SKM-1 treated with dmso at 0.1 percent for 144 hours (cell line): ENCODE measurements around the gene OPA3.

Experiments
- DNase-seq: peaks from one replicate; lab custom pipeline; 2025; ENCODE audit not compliant: unreplicated experiment; lab: John Stamatoyannopoulos, UW

OPA3 gene

DNA sequence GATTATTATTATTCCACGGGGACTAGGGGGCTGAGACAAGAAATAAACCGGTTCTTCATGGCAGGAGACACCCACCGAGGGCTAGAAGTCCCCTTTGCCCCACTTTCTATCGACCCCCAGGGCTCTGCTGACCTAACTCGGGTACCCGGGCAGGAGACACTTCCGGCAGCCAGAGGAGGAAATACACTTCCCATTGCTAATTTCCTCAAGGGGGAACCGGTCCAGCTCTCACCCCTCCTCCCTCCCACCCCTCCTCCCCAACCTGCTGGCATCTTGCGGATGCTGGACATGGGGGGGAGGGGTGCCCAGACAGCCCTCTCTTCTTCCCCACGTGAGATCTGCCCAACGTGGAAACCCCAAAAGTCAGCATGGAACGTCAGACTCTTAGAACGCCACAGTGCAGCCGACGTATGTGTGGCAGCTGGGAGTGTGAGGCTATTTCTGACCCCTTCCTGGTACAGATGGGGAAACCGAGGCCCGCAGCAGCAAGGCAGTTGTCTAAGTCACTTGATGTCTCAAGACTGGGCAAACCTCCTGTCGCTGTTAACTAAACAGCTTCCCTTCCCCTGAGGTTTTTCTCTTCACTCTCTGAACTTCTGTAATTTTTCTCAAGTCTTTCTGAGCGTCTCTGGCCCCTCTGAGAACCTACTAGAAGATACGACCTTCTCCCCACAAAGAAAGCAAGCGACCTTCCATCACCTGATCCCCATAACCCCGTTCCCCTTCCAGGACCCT is 13.8 kb upstream of the OPA3 start:
- DNase-seq, result no peak

DNA sequence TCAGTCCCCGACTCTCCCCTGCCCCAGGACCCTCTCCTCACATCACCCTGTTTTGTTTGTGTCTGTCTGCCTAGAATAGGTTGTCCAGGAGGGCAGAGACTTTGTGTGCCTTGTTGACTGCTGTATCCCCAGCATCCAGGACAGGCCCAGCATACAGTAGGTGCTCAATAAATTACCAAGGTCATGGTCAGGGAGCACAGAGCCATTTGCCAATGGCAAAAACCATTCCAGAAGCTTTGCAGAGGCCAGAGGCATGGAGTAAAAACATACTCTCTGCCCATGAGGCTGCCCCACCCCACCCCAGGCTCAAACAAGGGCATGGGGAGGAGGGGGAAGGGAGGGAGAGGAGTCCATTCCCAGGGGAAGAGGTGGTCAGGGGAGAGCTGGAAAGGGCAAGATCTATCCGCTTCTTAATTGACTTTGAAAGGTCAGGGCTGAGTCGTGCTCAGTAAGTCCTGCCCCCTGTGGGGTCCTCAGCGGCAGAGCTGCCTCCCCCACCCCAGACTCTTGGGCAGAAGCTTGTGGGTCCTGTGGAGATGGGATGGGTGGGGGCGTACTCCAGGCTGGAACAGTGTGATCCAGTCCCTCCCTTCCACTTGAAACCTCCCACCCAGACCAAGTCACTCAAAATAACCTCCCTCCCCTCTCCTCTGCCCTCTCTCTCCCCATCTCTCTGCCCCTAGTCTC is 13.0 kb upstream of the OPA3 start:
- DNase-seq, result no peak

GRCh38 chr19:45595814-45596213 is 11.2 kb upstream of the OPA3 start:
- DNase-seq, result no peak

DNA sequence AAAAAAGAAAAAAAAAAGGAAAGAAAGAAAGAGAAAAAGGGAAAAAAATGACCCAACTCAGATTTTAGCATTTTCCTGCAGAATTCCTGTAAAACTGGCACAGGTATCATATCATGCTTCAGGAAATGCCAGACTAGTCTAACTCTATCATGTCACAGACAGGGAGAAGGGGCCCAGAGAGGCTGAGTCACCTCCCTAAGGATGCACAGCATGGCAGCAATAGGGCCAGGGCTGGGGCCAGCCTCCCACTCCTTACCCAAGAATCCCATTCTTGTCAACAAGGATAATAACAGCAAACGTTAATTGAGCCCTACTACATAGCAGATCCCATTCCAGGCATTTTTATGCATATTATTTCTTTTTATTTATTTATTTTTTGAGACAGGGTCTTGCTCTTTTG is 8.9 kb upstream of the OPA3 start:
- DNase-seq, result no peak

- no peak for DNase-seq
These were observed 7.8 kb upstream of the OPA3 start for GRCh38 chr19:45592366-45592765.

GRCh38 chr19:45591638-45592005 is 7.0 kb upstream of the OPA3 start:
- DNase-seq, result no peak

GRCh38 chr19:45591004-45591637 is 6.5 kb upstream of the OPA3 start:
- no peak for DNase-seq

DNA sequence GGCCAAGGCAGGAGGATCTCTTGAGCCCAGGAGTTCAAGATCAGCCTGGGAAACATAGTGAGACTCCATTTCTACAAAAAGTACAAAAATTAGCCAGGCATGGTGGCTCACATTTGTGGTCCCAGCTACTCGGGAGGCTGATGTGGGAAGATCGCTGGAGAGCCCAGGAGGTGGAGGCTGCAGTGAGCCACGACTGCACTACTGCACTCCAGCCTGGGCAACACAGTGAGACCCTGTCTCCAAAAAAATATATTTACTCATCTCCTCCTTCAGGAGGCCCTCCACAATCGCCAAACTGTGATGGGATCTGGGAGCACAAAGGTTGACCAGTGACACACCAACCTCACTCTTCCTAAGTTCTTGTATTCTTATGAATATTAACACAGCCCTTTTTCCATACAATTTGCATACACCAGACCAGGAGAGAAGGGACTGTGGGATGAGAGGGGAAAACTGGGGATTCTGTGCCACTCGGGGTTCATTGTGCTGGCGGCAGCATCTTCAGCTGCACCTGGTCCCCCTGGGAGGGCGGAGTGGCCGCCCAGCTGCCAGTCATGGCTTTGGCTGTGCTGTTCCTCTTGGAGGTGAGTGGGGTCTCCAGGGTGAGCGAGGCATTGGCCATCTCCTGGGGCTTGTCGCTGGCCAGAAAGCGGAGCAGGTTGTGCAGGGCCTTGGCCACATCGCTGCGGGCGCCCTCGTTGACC is 5.8 kb upstream of the OPA3 start:
- DNase-seq, result no peak

DNA sequence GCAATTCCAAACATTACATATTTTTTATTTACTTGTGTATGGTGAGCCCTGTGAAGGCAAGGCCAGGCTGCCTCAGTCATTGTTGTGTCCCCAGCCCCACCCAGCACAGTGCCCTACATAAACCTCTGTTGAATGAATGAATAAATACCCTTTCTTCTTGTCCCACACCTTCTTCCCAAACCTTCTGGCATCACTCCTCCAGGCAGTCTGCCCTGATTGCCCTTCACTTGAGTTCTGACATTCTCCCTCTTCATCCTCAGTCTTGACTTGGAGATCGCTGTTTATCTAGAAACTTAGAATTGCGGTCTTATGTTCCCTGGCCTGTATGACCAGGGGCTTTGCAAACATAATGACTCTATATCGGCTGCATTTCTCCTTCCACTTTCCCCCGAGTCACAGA is 5.2 kb upstream of the OPA3 start:
- DNase-seq, result no peak

DNA sequence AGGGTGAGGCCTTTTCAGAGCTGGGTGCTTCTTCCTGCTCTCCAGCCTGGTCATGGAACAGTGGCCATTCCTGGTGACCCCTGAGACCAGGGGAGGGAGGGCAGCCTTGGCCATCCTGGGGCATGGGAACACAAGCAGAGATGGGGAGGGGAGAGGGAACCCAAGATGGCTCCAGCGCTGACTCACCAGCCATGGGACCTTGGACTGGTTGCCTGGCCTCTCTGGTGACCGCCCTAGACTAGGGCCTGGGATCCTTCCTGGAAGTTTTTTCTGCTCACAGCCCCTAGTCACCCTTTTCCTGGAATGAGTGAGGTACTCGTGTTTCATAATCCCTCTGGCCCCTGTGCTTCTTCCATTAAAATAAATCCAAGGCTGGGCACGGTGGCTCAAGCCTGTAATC is 3.3 kb upstream of the OPA3 start:
- DNase-seq, result no peak

DNA sequence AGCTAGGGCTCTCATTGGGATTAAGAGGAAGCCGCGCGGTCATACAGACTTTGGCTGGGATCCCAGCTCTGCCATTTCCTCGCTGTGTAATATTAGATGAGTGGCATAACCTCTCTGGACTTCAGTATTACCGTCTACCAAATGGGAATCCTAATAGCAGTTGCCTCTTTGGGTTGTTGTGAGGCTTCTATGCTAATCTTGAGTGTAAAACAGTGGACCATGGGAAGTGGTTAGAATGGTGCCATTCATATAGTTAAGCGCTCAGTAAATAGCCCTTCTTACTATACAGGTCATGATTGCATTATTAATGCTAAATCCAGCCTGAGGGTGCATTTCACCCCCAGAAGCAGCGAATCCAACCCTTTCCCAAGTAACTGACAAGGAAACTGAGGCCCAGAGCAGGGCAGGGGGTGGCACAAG is 566 bp upstream of the OPA3 start:
- no peak for DNase-seq

GRCh38 chr19:45581576-45581975 is 3.0 kb downstream of the OPA3 start:
- DNase-seq, result no peak

- no peak for DNase-seq
These were observed 5.7 kb downstream of the OPA3 start for GRCh38 chr19:45578861-45579260.

- no peak for DNase-seq
These were observed 7.3 kb downstream of the OPA3 start for GRCh38 chr19:45577111-45577905.

DNA sequence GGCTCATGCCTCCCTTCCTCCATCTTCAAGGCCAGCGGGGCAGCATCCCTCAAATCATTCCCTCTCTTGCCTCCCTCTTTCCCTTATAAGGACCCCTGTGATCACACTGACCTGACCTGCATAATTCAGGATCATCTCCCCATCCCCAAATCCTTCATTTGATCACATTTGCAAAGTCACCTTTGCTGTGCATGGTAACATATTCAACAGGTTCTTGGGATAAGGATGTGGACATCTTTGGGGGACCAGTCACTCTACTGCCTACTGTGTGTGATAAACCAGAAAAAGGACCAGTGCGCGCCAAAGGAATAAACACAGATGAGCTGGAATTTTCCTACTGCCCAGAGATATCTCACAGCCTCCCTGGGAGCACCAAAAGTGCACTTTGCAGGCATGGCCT is 7.9 kb downstream of the OPA3 start:
- no peak for DNase-seq

DNA sequence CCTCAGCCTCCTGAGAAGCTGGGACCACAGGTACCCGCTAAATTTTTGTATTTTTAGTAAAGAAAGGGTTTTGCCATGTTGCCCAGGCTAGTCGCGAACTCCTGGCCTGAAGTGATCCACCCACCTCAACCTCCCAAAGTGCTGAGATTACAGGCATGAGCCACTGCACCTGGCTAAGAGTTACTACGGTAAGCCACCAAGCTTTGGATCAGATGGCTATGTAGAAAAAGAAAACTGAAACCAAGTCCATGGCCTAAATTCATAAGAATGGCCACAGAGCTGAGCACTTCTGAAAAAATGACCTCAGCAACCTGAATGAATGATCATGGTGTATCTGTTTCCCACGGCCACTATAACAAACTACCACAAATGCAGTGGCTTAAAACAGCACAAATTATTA is 9.4 kb downstream of the OPA3 start:
- no peak for DNase-seq

- no peak for DNase-seq
These were observed 10.1 kb downstream of the OPA3 start for GRCh38 chr19:45574526-45574925.

- no peak for DNase-seq
These were observed 13.0 kb downstream of the OPA3 start for GRCh38 chr19:45571457-45572220.

DNA sequence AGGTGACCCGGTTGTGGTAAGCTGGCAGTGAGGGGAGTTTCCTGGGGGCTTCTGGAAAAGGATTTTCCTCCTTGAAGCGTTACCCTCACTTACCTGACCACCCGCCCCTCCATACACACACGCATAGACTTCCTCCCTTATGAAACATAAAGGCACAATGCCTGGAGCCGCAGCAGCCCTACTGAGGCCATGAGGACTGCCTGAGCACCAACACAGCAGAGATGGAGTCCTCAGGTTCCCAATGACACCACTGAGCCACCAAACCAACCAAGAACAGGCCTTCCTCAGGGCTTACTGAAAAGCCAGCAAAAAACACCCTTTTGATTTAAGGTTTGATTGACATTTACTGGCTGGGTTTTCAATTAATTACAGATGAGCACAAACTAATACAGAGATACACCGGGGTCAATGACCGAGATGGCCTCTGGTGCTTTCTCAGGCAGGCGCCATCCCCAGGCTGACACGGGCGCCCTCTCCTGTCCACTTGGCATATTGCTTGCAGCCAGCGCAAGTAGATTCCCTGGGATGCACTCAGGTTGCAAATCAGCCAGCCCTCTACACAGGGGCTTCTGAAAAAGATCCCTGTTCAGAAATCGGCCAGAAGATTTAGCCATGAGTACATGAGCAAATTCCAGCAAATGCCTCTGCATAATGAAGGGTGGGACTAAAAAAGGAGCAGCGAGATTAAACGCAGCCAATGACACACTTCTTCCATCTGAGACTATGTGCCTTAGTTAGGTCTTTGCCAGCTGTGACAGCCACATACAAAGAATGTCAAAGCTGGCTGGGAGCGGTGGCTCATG is 14.8 kb downstream of the OPA3 start:
- DNase-seq, result no peak
